Esophagus muscularis mucosa (tissue), 3 donors: ENCODE results near the gene PLCG1.

Experiments
- CTCF ChIP-seq, 3 experiments: fragments of 200-600 bp in 2 of 3; fragments of 450-650 bp in 1 of 3; sonication (generic) in 2 of 3; IDR thresholded peaks; one replicate each; pipeline ENCODE4 v1.5.1; 2017 to 2019; ENCODE audit warnings: antibody characterized with exemption in 3 of 3, mild to moderate bottlenecking in 2 of 3, moderate library complexity in 1 of 3
- POLR2A ChIP-seq: fragments of 450-650 bp; IDR thresholded peaks from one replicate; pipeline ENCODE4 v1.6.1; 2017; ENCODE audit warnings: antibody characterized with exemption, moderate library complexity, mild to moderate bottlenecking, low read depth
- POLR2AphosphoS5 ChIP-seq, 2 donors: sonication (generic); formaldehyde crosslinking; IDR thresholded peaks; one replicate each; pipeline ENCODE4 v1.6.1; 2017; ENCODE audit warnings: antibody characterized with exemption in 2 of 2

DNA sequence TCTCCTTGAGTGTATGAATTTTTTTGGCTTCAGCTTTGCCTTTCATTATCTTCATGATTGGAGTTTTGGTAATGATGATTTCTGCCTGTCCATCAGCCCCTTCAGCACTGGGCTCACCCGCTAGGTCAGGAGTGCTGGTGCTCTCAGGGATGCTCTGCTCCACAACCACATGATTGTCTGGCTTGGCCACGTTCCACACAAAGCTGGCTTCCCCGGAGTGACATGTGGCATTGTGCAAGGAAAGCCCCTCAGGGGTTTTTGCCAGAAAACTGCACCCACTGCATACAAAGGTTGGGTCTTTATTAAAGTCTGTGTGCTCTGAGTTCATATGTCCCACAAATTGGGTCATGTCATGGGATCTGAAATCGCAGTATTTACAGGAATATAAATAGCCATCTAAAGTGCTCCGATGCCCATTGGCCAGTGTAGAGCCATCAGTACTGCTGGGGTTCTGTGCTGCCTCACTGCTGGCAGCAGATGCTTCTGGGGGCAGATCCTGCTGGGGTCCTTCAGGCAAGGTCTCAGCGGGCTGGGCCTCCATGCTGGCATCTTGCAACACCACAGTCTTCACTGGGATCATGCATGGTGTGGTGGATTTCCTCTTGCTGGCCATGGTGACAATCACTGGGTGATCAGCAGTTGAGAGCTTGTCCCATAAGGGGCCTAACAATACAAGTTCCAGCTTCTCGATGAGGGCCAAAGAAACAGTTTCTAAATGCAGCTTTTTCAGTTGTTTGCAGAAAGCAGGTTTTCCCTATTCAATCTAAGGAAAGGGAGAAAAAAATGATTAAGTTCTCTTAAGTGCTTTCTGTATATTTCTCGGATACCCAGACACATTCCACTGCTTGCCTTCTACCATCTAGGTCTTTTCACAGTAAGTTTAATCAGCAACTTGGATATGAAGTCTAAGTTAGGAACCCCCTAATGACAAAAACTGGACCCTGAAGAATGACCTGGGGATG lies 67.2 kb downstream of the PLCG1 start:
- no peak for TF ChIP-seq CTCF (IDR thresholded peaks at IDR 0.05)
- no peak for TF ChIP-seq POLR2A
- TF ChIP-seq POLR2AphosphoS5 (IDR thresholded peaks at IDR 0.05) = no peak
